Stomach (tissue), 4 donors: ENCODE data around the gene AGBL4.

ENCODE experiments used
- CTCF ChIP-seq, 7 experiments: fragments of 450-650 bp in 4 of 7; fragments of 200-600 bp in 3 of 7; sonication (generic) in 3 of 7; IDR thresholded peaks; one replicate each; pipeline ENCODE4 v1.5.1; 2016 to 2019; ENCODE audit warnings: antibody characterized with exemption in 7 of 7, control low read depth in 2 of 7, mild to moderate bottlenecking in 1 of 7
- POLR2A ChIP-seq, 4 donors: fragments of 450-650 bp; IDR thresholded peaks; one replicate each; pipeline ENCODE4 v1.6.1; 2016; ENCODE audit warnings: antibody characterized with exemption in 4 of 4, control low read depth in 2 of 4, mild to moderate bottlenecking in 1 of 4, moderate library complexity in 1 of 4

DNA sequence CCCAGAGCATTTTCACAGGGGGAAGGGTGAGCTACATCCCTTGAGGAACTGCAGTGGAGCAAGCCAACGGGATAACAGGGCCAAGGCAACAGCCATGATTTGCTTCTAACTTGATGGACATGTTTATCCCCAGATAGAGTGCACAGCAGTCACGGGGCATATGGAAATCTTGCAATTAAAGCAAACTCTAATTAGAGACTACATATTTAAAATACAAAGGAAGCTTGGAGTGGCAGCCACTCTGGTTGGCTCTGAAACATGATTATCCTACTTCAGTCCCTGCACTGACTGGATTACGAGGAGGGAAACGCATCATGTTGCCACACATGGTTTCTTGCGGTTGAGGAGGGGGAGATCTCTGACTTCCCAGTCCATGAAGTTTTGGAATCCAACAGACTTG is 1307.8 kb downstream of the AGBL4 start:
- no peak for TF ChIP-seq CTCF (IDR thresholded peaks at IDR 0.05)
- TF ChIP-seq POLR2A (IDR thresholded peaks at IDR 0.05): no peak
